Loucy (cell line): ENCODE results near the gene EEFSEC.

Source experiments
- H2AFZ ChIP-seq: fragments of 200-600 bp; sonication (generic); 2 replicates; pipeline ENCODE4 v1.6.0; 2016; ENCODE audit warnings: antibody characterized with exemption, mild to moderate bottlenecking, low read length, moderate library complexity
- H3F3A ChIP-seq: fragments of 200-600 bp; 2 replicates; pipeline ENCODE4 v1.6.0; 2016; ENCODE audit warnings: antibody characterized with exemption, low read depth, mild to moderate bottlenecking
- H3K27me3 ChIP-seq: fragments of 200-600 bp; sonication (generic); 2 replicates; pipeline ENCODE4 v1.6.1; 2014; ENCODE audit warnings: low read length, mild to moderate bottlenecking; ENCODE audit not compliant: insufficient read depth, poor library complexity, severe bottlenecking
- H3K36me3 ChIP-seq: fragments of 200-600 bp; sonication (generic); 2 replicates; pipeline ENCODE4 v1.6.1; 2016; ENCODE audit warnings: low read length; ENCODE audit not compliant: insufficient read depth
- H3K4me1 ChIP-seq: fragments of 200-600 bp; sonication (generic); 2 replicates; pipeline ENCODE4 v1.5.1; 2014; ENCODE audit warnings: low read length, mild to moderate bottlenecking; ENCODE audit not compliant: insufficient read depth, poor library complexity, severe bottlenecking
- H3K4me2 ChIP-seq: fragments of 200-600 bp; sonication (generic); 2 replicates; pipeline ENCODE4 v1.6.0; 2014; ENCODE audit warnings: antibody characterized with exemption, low read length, low read depth, mild to moderate bottlenecking; ENCODE audit not compliant: poor library complexity, severe bottlenecking
- H3K4me3 ChIP-seq: fragments of 200-600 bp; sonication (generic); 2 replicates; pipeline ENCODE4 v1.5.1; 2014; ENCODE audit warnings: low read length, mild to moderate bottlenecking, mixed read lengths; ENCODE audit not compliant: poor library complexity, severe bottlenecking
- H3K79me2 ChIP-seq: fragments of 200-600 bp; sonication (generic); 2 replicates; pipeline ENCODE4 v1.6.1; 2014; ENCODE audit warnings: low read length; ENCODE audit not compliant: insufficient read depth
- H3K9ac ChIP-seq: fragments of 200-600 bp; sonication (generic); 2 replicates; pipeline ENCODE4 v1.6.0; 2014; ENCODE audit warnings: mild to moderate bottlenecking, low read depth, low read length, moderate library complexity; ENCODE audit not compliant: poor library complexity, severe bottlenecking
- H3K9me2 ChIP-seq: fragments of 200-600 bp; sonication (generic); replicated peaks from 2 replicates; pipeline ENCODE4 v1.6.1; 2016; ENCODE audit warnings: low read depth, low read length, mixed read lengths
- H3K9me3 ChIP-seq: fragments of 200-600 bp; sonication (generic); 2 replicates; pipeline ENCODE4 v1.6.1; 2014; ENCODE audit warnings: mild to moderate bottlenecking, antibody characterized with exemption, low read length, low read depth; ENCODE audit not compliant: insufficient read depth
- H4K20me1 ChIP-seq: fragments of 200-600 bp; sonication (generic); 2 replicates; pipeline ENCODE4 v1.6.0; 2014; ENCODE audit warnings: antibody characterized with exemption, low read length, mild to moderate bottlenecking; ENCODE audit not compliant: insufficient read depth, poor library complexity, severe bottlenecking
- EZH2phosphoT487 ChIP-seq: fragments of 200-600 bp; IDR thresholded peaks from 2 replicates; pipeline ENCODE4 v1.6.1; 2018; ENCODE audit warnings: antibody characterized with exemption, mild to moderate bottlenecking, moderate library complexity, borderline replicate concordance
- TF ChIP-seq, protein P1 (sequence below): fragments of 200-600 bp; sonication (generic); conservative IDR thresholded peaks from 2 replicates; pipeline ENCODE4 v1.5.1; 2014; ENCODE audit warnings: mild to moderate bottlenecking, antibody characterized with exemption, low read length

EEFSEC gene

GRCh38 chr3:128276146-128276435 is 122.8 kb downstream of the EEFSEC start:
- TF ChIP-seq, protein P1, sequence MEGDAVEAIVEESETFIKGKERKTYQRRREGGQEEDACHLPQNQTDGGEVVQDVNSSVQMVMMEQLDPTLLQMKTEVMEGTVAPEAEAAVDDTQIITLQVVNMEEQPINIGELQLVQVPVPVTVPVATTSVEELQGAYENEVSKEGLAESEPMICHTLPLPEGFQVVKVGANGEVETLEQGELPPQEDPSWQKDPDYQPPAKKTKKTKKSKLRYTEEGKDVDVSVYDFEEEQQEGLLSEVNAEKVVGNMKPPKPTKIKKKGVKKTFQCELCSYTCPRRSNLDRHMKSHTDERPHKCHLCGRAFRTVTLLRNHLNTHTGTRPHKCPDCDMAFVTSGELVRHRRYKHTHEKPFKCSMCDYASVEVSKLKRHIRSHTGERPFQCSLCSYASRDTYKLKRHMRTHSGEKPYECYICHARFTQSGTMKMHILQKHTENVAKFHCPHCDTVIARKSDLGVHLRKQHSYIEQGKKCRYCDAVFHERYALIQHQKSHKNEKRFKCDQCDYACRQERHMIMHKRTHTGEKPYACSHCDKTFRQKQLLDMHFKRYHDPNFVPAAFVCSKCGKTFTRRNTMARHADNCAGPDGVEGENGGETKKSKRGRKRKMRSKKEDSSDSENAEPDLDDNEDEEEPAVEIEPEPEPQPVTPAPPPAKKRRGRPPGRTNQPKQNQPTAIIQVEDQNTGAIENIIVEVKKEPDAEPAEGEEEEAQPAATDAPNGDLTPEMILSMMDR, result no peak
- TF ChIP-seq EZH2phosphoT487, result no peak
- no peak overlapping the region for H3K4me3 ChIP-seq

GRCh38 chr3:128276577-128277183 is 123.4 kb downstream of the EEFSEC start:
- no peaks in the 10 kb centered on the region for H3K36me3 ChIP-seq
- no peaks in the 10 kb centered on the region for H3K79me2 ChIP-seq
- H3K9me2 ChIP-seq, result no peaks in the 10 kb centered on the region
- no peak overlapping the region for H3K4me3 ChIP-seq
- H3K4me1 ChIP-seq, result no peaks in the 10 kb centered on the region
- no peaks in the 10 kb centered on the region for H3F3A ChIP-seq
- H4K20me1 ChIP-seq, result no peaks in the 10 kb centered on the region
- H3K27me3 ChIP-seq, result no peaks in the 10 kb centered on the region
- TF ChIP-seq EZH2phosphoT487, result no peak
- TF ChIP-seq, protein P1, result no peak
- no peaks in the 10 kb centered on the region for H3K9me3 ChIP-seq
- no peak overlapping the region for H3K9ac ChIP-seq
- no peak overlapping the region for H3K4me2 ChIP-seq
- no peak overlapping the region for H2AFZ ChIP-seq

More at GRCh38 chr3:128276146-128276435, 122.8 kb downstream of the EEFSEC start:
- H3K9me2 ChIP-seq, result no peaks in the 10 kb centered on the region
- no peak overlapping the region for H2AFZ ChIP-seq
- no peaks in the 10 kb centered on the region for H3F3A ChIP-seq
- H4K20me1 ChIP-seq, result no peaks in the 10 kb centered on the region
- H3K79me2 ChIP-seq, result no peaks in the 10 kb centered on the region
- H3K9me3 ChIP-seq, result no peaks in the 10 kb centered on the region
- no peaks in the 10 kb centered on the region for H3K36me3 ChIP-seq
- no peak overlapping the region for H3K9ac ChIP-seq
- no peaks in the 10 kb centered on the region for H3K27me3 ChIP-seq
- no peaks in the 10 kb centered on the region for H3K4me1 ChIP-seq
- no peak overlapping the region for H3K4me2 ChIP-seq

DNA sequence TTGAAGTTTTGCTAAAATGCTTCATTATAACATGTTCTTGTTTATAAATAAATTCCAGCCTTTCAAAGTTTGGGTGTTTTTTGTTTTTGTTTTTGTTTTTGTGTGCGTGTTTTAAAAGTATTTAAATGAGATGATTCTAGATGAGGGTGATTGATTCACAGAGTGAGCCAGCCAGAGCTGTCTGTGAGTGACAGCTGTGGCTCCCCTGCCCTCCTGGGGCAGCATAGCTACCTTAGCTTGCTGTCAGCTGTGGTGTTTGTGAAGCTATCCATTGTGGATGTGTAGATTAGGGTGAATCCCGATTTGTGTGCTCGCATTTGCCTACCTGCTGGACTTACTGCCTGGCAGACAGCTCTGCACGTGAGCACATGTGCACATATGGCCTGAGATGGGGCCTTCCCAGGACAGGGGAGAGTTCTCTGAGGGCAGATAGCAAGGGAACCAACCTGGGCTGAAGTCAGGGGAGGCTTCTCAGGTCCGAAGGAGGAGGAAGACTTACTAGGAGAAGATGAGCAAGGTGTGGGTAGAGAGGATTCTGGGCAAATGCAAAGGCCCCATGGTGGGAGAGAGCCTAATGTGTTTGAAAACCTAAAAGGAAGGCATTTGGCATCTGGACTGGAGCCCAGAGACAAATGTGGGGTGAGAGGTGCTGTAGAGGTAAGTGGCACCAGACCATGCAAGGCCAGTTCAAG is 124.2 kb downstream of the EEFSEC start:
- H3K79me2 ChIP-seq, result no peaks in the 10 kb centered on the region
- no peak overlapping the region for H2AFZ ChIP-seq
- no peak overlapping the region for H3K9ac ChIP-seq
- peaks cover 2% of the 10 kb centered on the region; the same call in 1 of the 2 replicates for H3K36me3 ChIP-seq
- H3K9me3 ChIP-seq, result no peaks in the 10 kb centered on the region
- no peaks in the 10 kb centered on the region for H4K20me1 ChIP-seq
- H3F3A ChIP-seq, result no peaks in the 10 kb centered on the region
- no peak for TF ChIP-seq EZH2phosphoT487
- TF ChIP-seq, protein P1, result no peak
- no peaks in the 10 kb centered on the region for H3K4me1 ChIP-seq
- H3K9me2 ChIP-seq, result no peaks in the 10 kb centered on the region
- H3K4me2 ChIP-seq, result no peak overlapping the region
- H3K4me3 ChIP-seq, result no peak overlapping the region
- H3K27me3 ChIP-seq, result no peaks in the 10 kb centered on the region
